Panc1 (cell line): ENCODE measurements around the gene CELA2B. TPM values are rescaled to one million over a fixed set of nuclear protein-coding genes. Genes with fewer than 3 reads are reported as not detected.

Source experiments
- ATAC-seq: fragments of 200-7000 bp; cut with Tn5 transposase; 2 replicates; pipeline ENCODE4 v1.9.1; 2020; ENCODE audit warnings: mild to moderate bottlenecking, moderate library complexity
- BruUV-seq: library from RNA; stranded (reverse); fragments of 400-500 nt; replicated peaks from 2 replicates; lab custom pipeline; 2021; lab: Mats Ljungman, UMichigan
- CTCF ChIA-PET: fragments of 300-600 bp; sonication (Branson Sonifier 250); formaldehyde crosslinking; loops from one replicate; lab custom pipeline; 2022; ENCODE audit warnings: antibody characterized with exemption; lab: Charles Lee
- POLR2A ChIA-PET: fragments of 300-600 bp; sonication (Branson Sonifier 250); formaldehyde crosslinking; loops from one replicate; lab custom pipeline; 2022; ENCODE audit warnings: antibody characterized with exemption; lab: Charles Lee
- DNase-seq: peaks from one replicate; pipeline ENCODE4 v3.0.0-alpha.2; 2010; ENCODE audit warnings: low read depth, low spot score
- H3K27ac ChIP-seq: 2 replicates; pipeline ENCODE4 v1.5.1; 2011; ENCODE audit warnings: mild to moderate bottlenecking, low read length, inconsistent platforms
- H3K27me3 ChIP-seq: fragments of 200-500 bp; sonication (Bioruptor generic); 2 replicates; pipeline ENCODE4 v1.6.0; 2014; ENCODE audit warnings: low read length, inconsistent platforms; ENCODE audit not compliant: control insufficient read depth, insufficient read depth
- H3K36me3 ChIP-seq: fragments of 200-500 bp; sonication (Bioruptor generic); 2 replicates; pipeline ENCODE4 v1.5.1; 2014; ENCODE audit warnings: inconsistent platforms, mild to moderate bottlenecking, low read length, moderate library complexity; ENCODE audit not compliant: control insufficient read depth, insufficient read depth
- H3K4me1 ChIP-seq: 2 replicates; pipeline ENCODE4 v1.5.1; 2011; ENCODE audit warnings: inconsistent platforms, mild to moderate bottlenecking, low read length, moderate library complexity; ENCODE audit not compliant: control insufficient read depth, insufficient read depth
- H3K4me3 ChIP-seq, 2 experiments: 2 replicates each; pipeline ENCODE4 v1.5.1; 2011 to 2012; ENCODE audit warnings: low read depth in 2 of 2, low read length in 2 of 2, mild to moderate bottlenecking in 2 of 2, inconsistent platforms in 1 of 2, moderate library complexity in 1 of 2
- H3K9me3 ChIP-seq: fragments of 200-500 bp; sonication (Bioruptor generic); 2 replicates; pipeline ENCODE4 v1.5.1; 2014; ENCODE audit warnings: low read depth, mild to moderate bottlenecking, inconsistent platforms, low read length, moderate library complexity; ENCODE audit not compliant: control insufficient read depth, insufficient read depth
- POLR2AphosphoS5 ChIP-seq: IDR thresholded peaks from 2 replicates; pipeline ENCODE4 v1.6.1; 2012; ENCODE audit warnings: mild to moderate bottlenecking, low read depth, low read length, moderate library complexity
- SIN3A ChIP-seq: IDR thresholded peaks from 2 replicates; pipeline ENCODE4 v1.6.1; 2012; ENCODE audit warnings: low read depth, mild to moderate bottlenecking, low read length, moderate library complexity, borderline replicate concordance; ENCODE audit not compliant: insufficient read depth
- TCF7L2 ChIP-seq: IDR thresholded peaks from 2 replicates; pipeline ENCODE4 v1.6.1; 2011; ENCODE audit warnings: mild to moderate bottlenecking, low read depth, low read length, inconsistent platforms
- in situ Hi-C: cut with HindIII; loops from 2 replicates; pipeline ENCODE4 v1.10.0; 2016; ENCODE audit warnings: low sequenced_read_pairs, low pct_unique_long_range_greater_than_20kb
- intact Hi-C: fragments of 100-400 bp; cut with micrococcal nuclease; formaldehyde crosslinking; loops from one replicate; pipeline ENCODE4 v1.10.0; 2022; ENCODE audit not compliant: unreplicated experiment
- total RNA-seq: library from RNA; stranded (reverse); gene quantifications from one replicate; pipeline ENCODE4 v1.2.1, GENCODE V29; 2021; ENCODE audit not compliant: unreplicated experiment
- TF ChIP-seq, protein P1 (sequence below), 2 experiments: IDR thresholded peaks; 2 replicates each; pipeline ENCODE4 v1.6.1; 2011 to 2012; ENCODE audit warnings: low read depth in 2 of 2, control low read depth in 1 of 2, low read length in 1 of 2, mild to moderate bottlenecking in 1 of 2, moderate library complexity in 1 of 2; ENCODE audit not compliant: insufficient read depth in 1 of 2
- TF ChIP-seq, protein P2 (sequence below): fragments of 450-650 bp; IDR thresholded peaks from 2 replicates; pipeline ENCODE4 v1.5.1; 2017; ENCODE audit warnings: mild to moderate bottlenecking

CELA2B gene
- total RNA-seq, 1 experiment from 2014 or later, result not detected

GRCh38 chr1:15507278-15507677 lies 31.4 kb downstream of the CELA2B start:
- intact Hi-C loops (loop anchor here (10.0 kb wide), 1 partner anchor 72 kb away; the partner anchor contains the start of gene CTRC), in situ Hi-C loops (no loop called here)
- Histone ChIP-seq H3K4me3 (no peak overlapping the region), H3K27ac (no peak overlapping the region), H3K36me3 (no peaks in the 10 kb centered on the region), H3K27me3 (no peaks in the 10 kb centered on the region), H3K4me1 (no peaks in the 10 kb centered on the region), H3K9me3 (no peaks in the 10 kb centered on the region)
- ChIA-PET CTCF (no interaction called here), POLR2A (no interaction called here)
- TF ChIP-seq SIN3A, result no peak
- TF ChIP-seq, protein P1, sequence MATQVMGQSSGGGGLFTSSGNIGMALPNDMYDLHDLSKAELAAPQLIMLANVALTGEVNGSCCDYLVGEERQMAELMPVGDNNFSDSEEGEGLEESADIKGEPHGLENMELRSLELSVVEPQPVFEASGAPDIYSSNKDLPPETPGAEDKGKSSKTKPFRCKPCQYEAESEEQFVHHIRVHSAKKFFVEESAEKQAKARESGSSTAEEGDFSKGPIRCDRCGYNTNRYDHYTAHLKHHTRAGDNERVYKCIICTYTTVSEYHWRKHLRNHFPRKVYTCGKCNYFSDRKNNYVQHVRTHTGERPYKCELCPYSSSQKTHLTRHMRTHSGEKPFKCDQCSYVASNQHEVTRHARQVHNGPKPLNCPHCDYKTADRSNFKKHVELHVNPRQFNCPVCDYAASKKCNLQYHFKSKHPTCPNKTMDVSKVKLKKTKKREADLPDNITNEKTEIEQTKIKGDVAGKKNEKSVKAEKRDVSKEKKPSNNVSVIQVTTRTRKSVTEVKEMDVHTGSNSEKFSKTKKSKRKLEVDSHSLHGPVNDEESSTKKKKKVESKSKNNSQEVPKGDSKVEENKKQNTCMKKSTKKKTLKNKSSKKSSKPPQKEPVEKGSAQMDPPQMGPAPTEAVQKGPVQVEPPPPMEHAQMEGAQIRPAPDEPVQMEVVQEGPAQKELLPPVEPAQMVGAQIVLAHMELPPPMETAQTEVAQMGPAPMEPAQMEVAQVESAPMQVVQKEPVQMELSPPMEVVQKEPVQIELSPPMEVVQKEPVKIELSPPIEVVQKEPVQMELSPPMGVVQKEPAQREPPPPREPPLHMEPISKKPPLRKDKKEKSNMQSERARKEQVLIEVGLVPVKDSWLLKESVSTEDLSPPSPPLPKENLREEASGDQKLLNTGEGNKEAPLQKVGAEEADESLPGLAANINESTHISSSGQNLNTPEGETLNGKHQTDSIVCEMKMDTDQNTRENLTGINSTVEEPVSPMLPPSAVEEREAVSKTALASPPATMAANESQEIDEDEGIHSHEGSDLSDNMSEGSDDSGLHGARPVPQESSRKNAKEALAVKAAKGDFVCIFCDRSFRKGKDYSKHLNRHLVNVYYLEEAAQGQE (IDR thresholded peaks at IDR 0.05; ENCODE audit: insufficient read depth in 1 of 2, low read depth in 2 of 2, low read length in 1 of 2), result no peak
- TF ChIP-seq, protein P2, sequence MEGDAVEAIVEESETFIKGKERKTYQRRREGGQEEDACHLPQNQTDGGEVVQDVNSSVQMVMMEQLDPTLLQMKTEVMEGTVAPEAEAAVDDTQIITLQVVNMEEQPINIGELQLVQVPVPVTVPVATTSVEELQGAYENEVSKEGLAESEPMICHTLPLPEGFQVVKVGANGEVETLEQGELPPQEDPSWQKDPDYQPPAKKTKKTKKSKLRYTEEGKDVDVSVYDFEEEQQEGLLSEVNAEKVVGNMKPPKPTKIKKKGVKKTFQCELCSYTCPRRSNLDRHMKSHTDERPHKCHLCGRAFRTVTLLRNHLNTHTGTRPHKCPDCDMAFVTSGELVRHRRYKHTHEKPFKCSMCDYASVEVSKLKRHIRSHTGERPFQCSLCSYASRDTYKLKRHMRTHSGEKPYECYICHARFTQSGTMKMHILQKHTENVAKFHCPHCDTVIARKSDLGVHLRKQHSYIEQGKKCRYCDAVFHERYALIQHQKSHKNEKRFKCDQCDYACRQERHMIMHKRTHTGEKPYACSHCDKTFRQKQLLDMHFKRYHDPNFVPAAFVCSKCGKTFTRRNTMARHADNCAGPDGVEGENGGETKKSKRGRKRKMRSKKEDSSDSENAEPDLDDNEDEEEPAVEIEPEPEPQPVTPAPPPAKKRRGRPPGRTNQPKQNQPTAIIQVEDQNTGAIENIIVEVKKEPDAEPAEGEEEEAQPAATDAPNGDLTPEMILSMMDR, result no peak
- ATAC-seq, result no peak
- no TSS peak for BruUV-seq
- no peak for DNase-seq

DNA sequence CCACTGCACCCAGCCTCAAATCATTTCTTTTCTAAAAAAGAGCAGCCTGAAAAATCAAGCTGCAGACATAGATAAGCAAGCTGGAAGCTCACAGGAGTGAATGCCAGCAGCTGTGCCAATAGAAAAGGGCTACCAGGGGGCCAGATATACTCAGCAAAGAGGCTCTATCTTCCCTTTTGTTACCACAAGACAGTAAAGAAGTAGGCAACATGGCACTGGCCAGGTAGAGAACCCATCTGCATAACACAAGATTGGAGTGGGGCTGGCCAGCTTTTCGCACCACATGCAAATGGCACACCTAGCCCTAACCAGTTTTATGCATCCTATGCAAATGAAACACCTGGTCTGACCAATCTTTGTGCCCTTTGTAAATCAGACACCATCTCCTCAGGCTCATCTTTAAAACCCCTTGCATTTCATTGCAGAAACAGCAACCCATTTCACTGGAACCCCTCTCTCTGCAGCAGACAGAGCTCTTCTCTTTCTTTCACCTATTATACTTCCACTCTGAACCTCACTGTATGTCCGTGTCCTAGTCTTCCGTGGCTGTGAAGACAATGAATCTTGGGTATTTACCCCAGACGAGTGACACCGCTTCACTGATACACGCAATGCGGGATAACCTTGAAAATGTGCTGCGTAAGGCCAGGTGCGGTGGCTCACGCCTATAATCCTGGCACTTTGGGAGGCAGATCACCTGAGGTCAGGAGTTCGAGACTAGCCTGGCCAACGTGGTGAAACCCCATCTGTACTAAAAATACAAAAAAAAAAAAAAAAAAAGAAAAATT lies 33.0 kb downstream of the CELA2B start:
- no peaks in the 10 kb centered on the region for H3K27me3 ChIP-seq
- BruUV-seq, result no TSS peak
- no peaks in the 10 kb centered on the region for H3K9me3 ChIP-seq
- ChIA-PET CTCF (no interaction called here), POLR2A (no interaction called here)
- no peaks in the 10 kb centered on the region for H3K4me1 ChIP-seq
- no peak for DNase-seq
- no peaks in the 10 kb centered on the region for H3K36me3 ChIP-seq
- no peak overlapping the region for H3K4me3 ChIP-seq
- TF ChIP-seq, protein P2, result no peak
- TF ChIP-seq TCF7L2, result no peak
- no peak for TF ChIP-seq POLR2AphosphoS5
- TF ChIP-seq, protein P1 (IDR thresholded peaks at IDR 0.05; ENCODE audit: insufficient read depth in 1 of 2, low read depth in 2 of 2, low read length in 1 of 2), result no peak
- no peak for TF ChIP-seq SIN3A
- in situ Hi-C loops (no loop called here), intact Hi-C loops (loop anchor here (10.0 kb wide), 1 partner anchor 74 kb away; the partner anchor contains the start of gene CTRC)
- no peak for ATAC-seq
- H3K27ac ChIP-seq, result no peak overlapping the region
